Naive thymus-derived CD4-positive, alpha-beta T cell (primary cell): Measurements from ENCODE around the gene BLOC1S1. TPM values are rescaled to one million over a fixed set of nuclear protein-coding genes. Genes with fewer than 3 reads are reported as not detected.
A peak's percentile ranks its signal among the peaks of the same experiment; 100 is the strongest.

ENCODE experiments used
- ATAC-seq: fragments of 150-1000 bp; cut with Tn5 transposase; 2 replicates; pipeline ENCODE4 v1.10.0; 2021; ENCODE audit warnings: mild to moderate bottlenecking, moderate library complexity
- CTCF ChIA-PET: fragments of 350-600 bp; sonication (Branson Sonifier 250); formaldehyde crosslinking; loops from one replicate; lab custom pipeline; 2021; ENCODE audit warnings: antibody characterized with exemption; lab: Charles Lee
- POLR2A ChIA-PET: fragments of 350-600 bp; sonication (Branson Sonifier 250); formaldehyde crosslinking; loops from one replicate; lab custom pipeline; 2021; ENCODE audit warnings: antibody characterized with exemption, inconsistent platforms; lab: Charles Lee
- DNase-seq, 9 donors: peaks; one replicate each; pipeline versions ENCODE4 v3.0.0 to v3.0.0-alpha.2; 2020 to 2022; ENCODE audit warnings: mixed read lengths in 1 of 9
- H3K27ac ChIP-seq: one replicate; pipeline ENCODE4 v1.7.0; 2013; ENCODE audit warnings: mild to moderate bottlenecking, low read depth, low read length, moderate library complexity
- H3K27me3 ChIP-seq, 2 donors: one replicate each; pipeline ENCODE4 v1.7.0; 2013; ENCODE audit warnings: low read length in 2 of 2, mild to moderate bottlenecking in 2 of 2, moderate library complexity in 2 of 2; ENCODE audit not compliant: control insufficient read depth in 2 of 2, insufficient read depth in 2 of 2
- H3K36me3 ChIP-seq, 3 experiments: 1 replicate in 2 of 3; 2 replicates in 1 of 3; pipeline ENCODE4 v1.7.0; 2013; ENCODE audit warnings: low read length in 3 of 3, mild to moderate bottlenecking in 3 of 3, moderate library complexity in 1 of 3; ENCODE audit not compliant: insufficient read depth in 3 of 3, control insufficient read depth in 2 of 3
- H3K4me1 ChIP-seq, 2 donors: one replicate each; pipeline ENCODE4 v1.7.0; 2013; ENCODE audit warnings: low read length in 2 of 2, mild to moderate bottlenecking in 2 of 2, moderate library complexity in 1 of 2; ENCODE audit not compliant: control insufficient read depth in 2 of 2, insufficient read depth in 2 of 2
- H3K4me3 ChIP-seq: 2 replicates; pipeline ENCODE4 v1.7.0; 2013; ENCODE audit warnings: mild to moderate bottlenecking, low read length
- H3K9me3 ChIP-seq, 3 experiments: 1 replicate in 2 of 3; 2 replicates in 1 of 3; pipeline ENCODE4 v1.7.0; 2013; ENCODE audit warnings: low read length in 3 of 3; ENCODE audit not compliant: control insufficient read depth in 2 of 3
- H3K27ac Mint-ChIP-seq, 9 donors: one replicate each; pipeline ENCODE4 v1.8.0; 2020 to 2022; ENCODE audit warnings: mixed read lengths in 9 of 9, mild to moderate bottlenecking in 8 of 9, moderate library complexity in 5 of 9, inconsistent platforms in 2 of 9
- H3K27me3 Mint-ChIP-seq, 5 donors: one replicate each; pipeline ENCODE4 v1.8.0; 2021 to 2022; ENCODE audit warnings: mixed read lengths in 5 of 5, mild to moderate bottlenecking in 1 of 5
- H3K36me3 Mint-ChIP-seq, 5 donors: one replicate each; pipeline ENCODE4 v1.8.0; 2020 to 2022; ENCODE audit warnings: mixed read lengths in 5 of 5, mild to moderate bottlenecking in 3 of 5, inconsistent platforms in 1 of 5
- H3K4me1 Mint-ChIP-seq, 7 donors: one replicate each; pipeline ENCODE4 v1.8.0; 2020 to 2022; ENCODE audit warnings: mixed read lengths in 7 of 7, mild to moderate bottlenecking in 3 of 7, inconsistent platforms in 1 of 7
- H3K4me3 Mint-ChIP-seq, 10 donors: one replicate each; pipeline ENCODE4 v1.8.0; 2020 to 2022; ENCODE audit warnings: mild to moderate bottlenecking in 10 of 10, mixed read lengths in 10 of 10, moderate library complexity in 6 of 10, inconsistent platforms in 2 of 10
- H3K9me3 Mint-ChIP-seq, 11 donors: one replicate each; pipeline ENCODE4 v1.8.0; 2020 to 2022; ENCODE audit warnings: mixed read lengths in 11 of 11, mild to moderate bottlenecking in 4 of 11, inconsistent platforms in 1 of 11, moderate library complexity in 1 of 11
- intact Hi-C, 2 donors: fragments of 100-400 bp; cut with micrococcal nuclease; formaldehyde crosslinking; loops; one replicate each; pipeline ENCODE4 v1.15.1; 2023
- polyA plus RNA-seq, 2 donors: library from polyadenylated mRNA; unstranded; fragments of 300-500 nt; fragmentation: Illumina TruSeq; gene quantifications; one replicate each; pipeline ENCODE4 v1.2.3, GENCODE V29; 2021
- total RNA-seq, 6 experiments: library from RNA in 5 of 6; stranded (reverse) in 5 of 6; gene quantifications; 1 replicate in 5 of 6; 2 replicates in 1 of 6; pipeline ENCODE4 v1.2.3 and lab custom pipeline; 2021 to 2026

The BLOC1S1 gene
- total and polyA plus RNA-seq, 7 experiments from 2014 or later: 37.6 to 112 (median 73.5) TPM

GRCh38 chr12:55738123-55739024 lies 22.5 kb downstream of the BLOC1S1 start:
- DNase-seq (peak in 8 of 9 donors; percentile 69 to 88 (median 81)), ATAC-seq (peak; percentile 79)
- no peaks in the 10 kb centered on the region for H3K9me3 ChIP-seq
- peak overlapping the region; percentile 76 for H3K27ac ChIP-seq
- H3K27me3 ChIP-seq: no peaks in the 10 kb centered on the region
- ChIA-PET CTCF (interaction anchor here (0.5 to 4.9 kb wide), 43 partner anchors 9 to 687 kb away, joined by 3 to 46 read pairs (median 5); partner anchors contain the start of genes ANKRD52, BLOC1S1, CD63 and DNAJC14), POLR2A (interaction anchor here (0.6 to 4.3 kb wide), 33 partner anchors 9 to 622 kb away, joined by 3 to 31 read pairs (median 4); partner anchors contain the start of genes BLOC1S1, CD63, DNAJC14 and ORMDL2)
- H3K4me3 ChIP-seq: peak overlapping the region; percentile 91
- Mint-ChIP-seq H3K9me3 (no peaks in the 10 kb centered on the region), H3K36me3 (no peaks in the 10 kb centered on the region), H3K27ac (peak overlapping the region; percentile 86 to 96 (median 92)), H3K4me1 (peaks cover 26 to 43% (median 29%) of the 10 kb centered on the region in 7 donors), H3K27me3 (peaks cover 0 to 8% (median 0%) of the 10 kb centered on the region in 5 donors), H3K4me3 (peak overlapping the region; percentile 74 to 94 (median 89))
- peaks cover 0 to under 1% (median 0%) of the 10 kb centered on the region in 3 experiments for H3K36me3 ChIP-seq
- intact Hi-C loops: loop anchor here (1.0 to 10.0 kb wide), 22 partner anchors 8 to 726 kb away; partner anchors contain the start of genes PA2G4 (in 2 of the 2), PYM1 (in 2 of the 2), RPS26 (in 2 of the 2) and SMARCC2 (in 2 of the 2)
- H3K4me1 ChIP-seq: peaks cover 15 to 18% of the 10 kb centered on the region in 2 donors

- Histone ChIP-seq H3K9me3 (no peaks in the 10 kb centered on the region), H3K4me3 (peak overlapping the region; percentile 91), H3K4me1 (peaks cover 15 to 20% of the 10 kb centered on the region in 2 donors), H3K27me3 (no peaks in the 10 kb centered on the region), H3K27ac (no peak overlapping the region), H3K36me3 (peaks cover 0 to 3% (median 0%) of the 10 kb centered on the region in 3 experiments)
- no peak for DNase-seq
- Mint-ChIP-seq H3K4me3 (peak overlapping the region; percentile 74 to 94 (median 89)), H3K27me3 (peaks cover 0 to 8% (median 0%) of the 10 kb centered on the region in 5 donors), H3K4me1 (peaks cover 27 to 45% (median 30%) of the 10 kb centered on the region in 7 donors), H3K36me3 (no peaks in the 10 kb centered on the region), H3K9me3 (no peaks in the 10 kb centered on the region), H3K27ac (peak overlapping the region in 8 of 9 donors; percentile 89 to 96 (median 92))
- ChIA-PET POLR2A (interaction anchor here (0.6 to 4.3 kb wide), 29 partner anchors 9 to 483 kb away, joined by 3 to 31 read pairs (median 5); partner anchors contain the start of genes BLOC1S1, CD63, DNAJC14 and ORMDL2), CTCF (interaction anchor here (0.5 to 4.9 kb wide), 32 partner anchors 8 to 451 kb away, joined by 3 to 46 read pairs (median 6); partner anchors contain the start of genes BLOC1S1, CD63, DNAJC14 and ORMDL2)
- no peak for ATAC-seq
- intact Hi-C loops: loop anchor here (1.0 to 10.0 kb wide), 8 partner anchors 22 to 562 kb away; partner anchors contain the start of genes BLOC1S1 (in 1 of the 2), CS (in 1 of the 2), PA2G4 (in 1 of the 2) and PYM1 (in 1 of the 2)
These were observed 23.2 kb downstream of the BLOC1S1 start for GRCh38 chr12:55739025-55739378.

- Histone ChIP-seq H3K27me3 (no peaks in the 10 kb centered on the region), H3K4me1 (peaks cover 15 to 31% of the 10 kb centered on the region in 2 donors), H3K27ac (peak overlapping the region; percentile 71), H3K4me3 (peak overlapping the region; percentile 42), H3K36me3 (peaks cover 0 to 3% (median 0%) of the 10 kb centered on the region in 3 experiments), H3K9me3 (no peaks in the 10 kb centered on the region)
- peak overlapping the region; percentile 78 to 96 (median 83) for H3K27ac Mint-ChIP-seq
- intact Hi-C loops: no loop called here
- DNase-seq (no peak), ATAC-seq (no peak)
- no peaks in the 10 kb centered on the region for H3K9me3 Mint-ChIP-seq
- POLR2A ChIA-PET: interaction anchor here (0.6 to 2.4 kb wide), 10 partner anchors 12 to 523 kb away, joined by 3 to 10 read pairs (median 4); no protein-coding TSS in a partner anchor
- H3K4me3 Mint-ChIP-seq: peak overlapping the region; percentile 69 to 92 (median 84)
- H3K27me3 Mint-ChIP-seq: peaks cover 0 to 8% (median 0%) of the 10 kb centered on the region in 5 donors
- H3K4me1 Mint-ChIP-seq: peaks cover 41 to 59% (median 48%) of the 10 kb centered on the region in 7 donors
- CTCF ChIA-PET: interaction anchor here (0.5 to 1.1 kb wide), 6 partner anchors 10 to 202 kb away, joined by 3 to 4 read pairs (median 3); no protein-coding TSS in a partner anchor
- H3K36me3 Mint-ChIP-seq: no peaks in the 10 kb centered on the region
These were observed 26.3 kb downstream of the BLOC1S1 start for GRCh38 chr12:55741931-55742680.

GRCh38 chr12:55742719-55743405 lies 27.0 kb downstream of the BLOC1S1 start, which contains the start of gene GDF11:
Gene GDF11 (plus strand): TSS chr12:55743122. CDS start chr12:55743317, 195 bp downstream.
- ATAC-seq: peak; percentile 74
- DNase-seq: peak; percentile 40 to 79 (median 62)
- H3K4me3 Mint-ChIP-seq: peak within 1 kb of the TSS; percentile 90 to 96 (median 94)
- ChIA-PET CTCF (interaction anchor here (0.9 to 1.3 kb wide), 2 partner anchors 50 to 384 kb away, joined by 3 read pairs; no protein-coding TSS in a partner anchor), POLR2A (interaction anchor here (0.6 to 3.0 kb wide), 17 partner anchors 9 to 596 kb away, joined by 3 to 13 read pairs (median 4); partner anchors contain the start of genes IL23A, ORMDL2, PYM1 and RAB5B)
- intact Hi-C loops: loop anchor here (1.0 kb wide), 2 partner anchors 230 to 298 kb away; partner anchors contain the start of gene RPS26 (in 1 of the 2)
- H3K9me3 Mint-ChIP-seq: no peaks in the 10 kb centered on the region
- H3K27me3 Mint-ChIP-seq: peaks cover 0 to 8% (median 0%) of the 10 kb centered on the region in 5 donors
- peaks cover 0 to 2% (median 0%) of the 10 kb centered on the region in 5 donors for H3K36me3 Mint-ChIP-seq
- peaks cover 34 to 54% (median 44%) of the 10 kb centered on the region in 7 donors for H3K4me1 Mint-ChIP-seq
- Histone ChIP-seq H3K36me3 (peaks cover 0 to 3% (median 0%) of the 10 kb centered on the region in 3 experiments), H3K9me3 (no peaks in the 10 kb centered on the region), H3K4me1 (peaks cover 9 to 24% of the 10 kb centered on the region in 2 donors), H3K27me3 (no peaks in the 10 kb centered on the region), H3K27ac (peak within 1 kb of the TSS; percentile 71), H3K4me3 (peak within 1 kb of the TSS; percentile 78)
- H3K27ac Mint-ChIP-seq: peak within 1 kb of the TSS; percentile 78 to 96 (median 85)
